Breast epithelium (tissue), 3 donors: ENCODE measurements around the gene SLC22A23.

Experiments used
- CTCF ChIP-seq, 3 donors: fragments of 450-650 bp; IDR thresholded peaks; one replicate each; pipeline ENCODE4 v1.5.1; 2016 to 2017; ENCODE audit warnings: antibody characterized with exemption in 3 of 3, mild to moderate bottlenecking in 3 of 3, moderate library complexity in 3 of 3
- POLR2A ChIP-seq: fragments of 450-650 bp; IDR thresholded peaks from one replicate; pipeline ENCODE4 v1.6.1; 2016; ENCODE audit warnings: antibody characterized with exemption, mild to moderate bottlenecking, moderate library complexity
- POLR2AphosphoS5 ChIP-seq, 3 donors: sonication (generic); formaldehyde crosslinking; IDR thresholded peaks; one replicate each; pipeline ENCODE4 v1.6.1; 2017; ENCODE audit warnings: antibody characterized with exemption in 3 of 3

GRCh38 chr6:3260772-3261517 is 195.9 kb downstream of the SLC22A23 start:
- TF ChIP-seq CTCF (IDR thresholded peaks at IDR 0.05) (no peak), POLR2A (no peak), POLR2AphosphoS5 (IDR thresholded peaks at IDR 0.05) (no peak)
